SU-DHL-6 (cell line): ENCODE data around the gene PRELP.
"Not testable (repeated sequence)": the region's sequence is repeated elsewhere in the genome, so short reads cannot be mapped to it uniquely, and the experiment has no call there.

ENCODE experiments used
- CTCF ChIP-seq: fragments of 200-600 bp; sonication (generic); IDR thresholded peaks from one replicate; pipeline ENCODE4 v1.5.1; 2017; ENCODE audit warnings: antibody characterized with exemption, mild to moderate bottlenecking, low read length, moderate library complexity; ENCODE audit not compliant: insufficient read depth, poor library complexity, severe bottlenecking
- EZH2phosphoT487 ChIP-seq: fragments of 200-600 bp; sonication (generic), shearing (Covaris generic); conservative IDR thresholded peaks from 2 replicates; pipeline ENCODE4 v1.6.1; 2018; ENCODE audit warnings: mild to moderate bottlenecking, antibody characterized with exemption, low read length, moderate library complexity, mixed read lengths

- not testable (repeated sequence) for TF ChIP-seq CTCF, EZH2phosphoT487
These were observed 8.6 kb upstream of the PRELP start for GRCh38 chr1:203466906-203467549.
